Endothelial cell of umbilical vein (primary cell): ENCODE results near the gene PARVA. TPM values are rescaled to one million over a fixed set of nuclear protein-coding genes. Genes with fewer than 3 reads are reported as not detected.
A peak's percentile ranks its signal among the peaks of the same experiment; 100 is the strongest.

ENCODE experiments used
- BruUV-seq: library from RNA; stranded (reverse); fragments of 400-500 nt; replicated peaks from 2 replicates; lab custom pipeline; 2021; lab: Mats Ljungman, UMichigan
- CTCF ChIA-PET: fragments of 300-600, 350-600 bp; sonication (Branson Sonifier 250); formaldehyde crosslinking; loops from one replicate; lab custom pipeline; 2021; ENCODE audit warnings: antibody characterized with exemption, inconsistent platforms; lab: Charles Lee
- POLR2A ChIA-PET: fragments of 300-600, 350-600 bp; sonication (Branson Sonifier 250); formaldehyde crosslinking; loops from one replicate; lab custom pipeline; 2021; ENCODE audit warnings: antibody characterized with exemption, inconsistent platforms; lab: Charles Lee
- DNase-seq: peaks from one replicate; pipeline ENCODE4 v3.0.0-alpha.2; 2011; ENCODE audit warnings: low read depth, low spot score
- FAIRE-seq: peaks from 2 replicates; lab custom pipeline; 2011; peaks lifted over from hg19 to GRCh38; lab: Jason Lieb, UNC
- H2AFZ ChIP-seq: 2 replicates; pipeline ENCODE4 v1.6.0; 2012; ENCODE audit warnings: low read depth, low read length, control low read depth, inconsistent platforms
- H3K27ac ChIP-seq: 2 replicates; pipeline ENCODE4 v1.5.1; 2011; ENCODE audit warnings: low read depth, mild to moderate bottlenecking, control low read depth, low read length, moderate library complexity; ENCODE audit not compliant: insufficient read depth
- H3K27me3 ChIP-seq, 2 experiments: 2 replicates each; pipeline versions ENCODE4 v1.6.0 to v1.6.1; 2011; ENCODE audit warnings: low read length in 2 of 2, mixed read lengths in 1 of 2; ENCODE audit not compliant: control insufficient read depth in 2 of 2, insufficient read depth in 2 of 2
- H3K36me3 ChIP-seq, 2 experiments: 2 replicates in 1 of 2; 3 replicates in 1 of 2; pipeline ENCODE4 v1.5.1; 2011; ENCODE audit warnings: low read length in 2 of 2, mild to moderate bottlenecking in 1 of 2, moderate library complexity in 1 of 2; ENCODE audit not compliant: control insufficient read depth in 2 of 2, insufficient read depth in 2 of 2; ENCODE audit errors: extremely low read depth in 1 of 2
- H3K4me1 ChIP-seq: 3 replicates; pipeline ENCODE4 v1.5.1; 2011; ENCODE audit warnings: mild to moderate bottlenecking, low read length; ENCODE audit not compliant: control insufficient read depth, insufficient read depth; ENCODE audit errors: extremely low read depth
- H3K4me2 ChIP-seq: 2 replicates; pipeline ENCODE4 v1.6.1; 2011; ENCODE audit warnings: low read length, control low read depth, mixed read lengths; ENCODE audit not compliant: insufficient read depth
- H3K4me3 ChIP-seq, 3 experiments: fragments of 200-600 bp in 1 of 3; sonication (generic), shearing (Covaris generic) in 1 of 3; replicated peaks in 1 of 3; 2 replicates each; pipeline ENCODE4 v1.5.1; 2011 to 2016; ENCODE audit warnings: control low read depth in 3 of 3, low read length in 3 of 3, mild to moderate bottlenecking in 2 of 3, inconsistent platforms in 1 of 3, low read depth in 1 of 3, moderate library complexity in 1 of 3; ENCODE audit not compliant: insufficient read depth in 1 of 3
- H3K79me2 ChIP-seq: 2 replicates; pipeline ENCODE4 v1.6.0; 2012; ENCODE audit warnings: low read length, inconsistent platforms; ENCODE audit not compliant: control insufficient read depth, insufficient read depth
- H3K9ac ChIP-seq: replicated peaks from 2 replicates; pipeline ENCODE3; 2011; ENCODE audit warnings: low read length, control low read depth; ENCODE audit not compliant: insufficient read depth; ENCODE audit errors: extremely low read depth
- H3K9me1 ChIP-seq: replicated peaks from 3 replicates; pipeline ENCODE4 v1.6.0; 2011; ENCODE audit warnings: mild to moderate bottlenecking, low read length; ENCODE audit not compliant: control insufficient read depth, insufficient read depth; ENCODE audit errors: extremely low read depth
- H3K9me3 ChIP-seq: replicated peaks from 2 replicates; pipeline ENCODE4 v1.5.1; 2012; ENCODE audit warnings: low read length, inconsistent platforms; ENCODE audit not compliant: control insufficient read depth, insufficient read depth
- H4K20me1 ChIP-seq: replicated peaks from 2 replicates; pipeline ENCODE3; 2011; ENCODE audit warnings: mild to moderate bottlenecking, low read length; ENCODE audit not compliant: control insufficient read depth, insufficient read depth; ENCODE audit errors: extremely low read depth
- EZH2 ChIP-seq: IDR thresholded peaks from 2 replicates; pipeline ENCODE4 v1.6.1; 2012; ENCODE audit warnings: borderline replicate concordance, low read depth, mild to moderate bottlenecking, moderate library complexity, low read length, inconsistent platforms; ENCODE audit not compliant: severe bottlenecking
- FOS ChIP-seq: IDR thresholded peaks from 2 replicates; pipeline ENCODE4 v1.6.1; 2011; ENCODE audit warnings: mild to moderate bottlenecking, low read length, moderate library complexity, borderline replicate concordance; ENCODE audit not compliant: insufficient read depth
- GATA2 ChIP-seq: IDR thresholded peaks from 2 replicates; pipeline ENCODE4 v1.7.0; 2011; ENCODE audit warnings: low read depth, mild to moderate bottlenecking, moderate library complexity, mixed read lengths, low read length; ENCODE audit not compliant: insufficient read length, insufficient read depth
- JUN ChIP-seq: IDR thresholded peaks from 2 replicates; pipeline ENCODE4 v1.6.1; 2011; ENCODE audit warnings: borderline replicate concordance, low read depth; ENCODE audit not compliant: insufficient read length, insufficient read depth
- MYC ChIP-seq: IDR thresholded peaks from one replicate; pipeline ENCODE4 v1.6.1; 2011; ENCODE audit warnings: mild to moderate bottlenecking, low read depth, low read length
- POLR2A ChIP-seq: IDR thresholded peaks from 2 replicates; pipeline ENCODE4 v1.6.1; 2012; ENCODE audit warnings: low read depth, mild to moderate bottlenecking, control low read depth, low read length
- POLR2AphosphoS5 ChIP-seq: IDR thresholded peaks from 2 replicates; pipeline ENCODE4 v1.6.1; 2012; ENCODE audit warnings: low read depth, mild to moderate bottlenecking, control low read depth, low read length, moderate library complexity; ENCODE audit not compliant: insufficient read depth
- dilution Hi-C: fragments of 300-500 bp; cut with MboI; formaldehyde crosslinking; loops from one replicate; pipeline ENCODE4 v1.15.0; 2019; ENCODE audit warnings: low sequenced_read_pairs; ENCODE audit not compliant: extremely low pct_ligation_motif_present
- intact Hi-C: fragments of 100-400 bp; cut with micrococcal nuclease; formaldehyde crosslinking; loops from one replicate; pipeline ENCODE4 v1.10.0; 2022
- polyA plus RNA-seq, 4 experiments: library from polyadenylated mRNA; depleted of rRNA in 3 of 4; stranded (reverse) in 3 of 4; unstranded in 1 of 4; fragments of >200 nt; gene quantifications; 2 replicates each; pipeline versions ENCODE4 v1.2.1 to v1.2.3, GENCODE V29; 2011 to 2012; ENCODE audit warnings: missing spikeins in 1 of 4
- total RNA-seq: library from RNA; stranded (reverse); gene quantifications from 2 replicates; pipeline ENCODE4 v1.2.3, GENCODE V29; 2021
- TF ChIP-seq, protein P1 (sequence below), 2 donors: IDR thresholded peaks; 1 replicate in 1 of 2; 2 replicates in 1 of 2; pipeline ENCODE4 v1.5.1; 2011; ENCODE audit warnings: low read length in 2 of 2, mild to moderate bottlenecking in 2 of 2, moderate library complexity in 2 of 2, control low read depth in 1 of 2, inconsistent platforms in 1 of 2, low read depth in 1 of 2; ENCODE audit not compliant: insufficient read depth in 1 of 2; ENCODE audit errors: extremely low read depth in 1 of 2
- TF ChIP-seq, protein P2 (sequence below): IDR thresholded peaks from 2 replicates; pipeline ENCODE4 v1.6.1; 2011; ENCODE audit not compliant: insufficient read depth, insufficient read length

The PARVA gene
- total and polyA plus RNA-seq, 2 donors (not counting 3 experiments of a cell fraction or from before 2014, with no cell fraction given) = 40.6 to 104 TPM

DNA sequence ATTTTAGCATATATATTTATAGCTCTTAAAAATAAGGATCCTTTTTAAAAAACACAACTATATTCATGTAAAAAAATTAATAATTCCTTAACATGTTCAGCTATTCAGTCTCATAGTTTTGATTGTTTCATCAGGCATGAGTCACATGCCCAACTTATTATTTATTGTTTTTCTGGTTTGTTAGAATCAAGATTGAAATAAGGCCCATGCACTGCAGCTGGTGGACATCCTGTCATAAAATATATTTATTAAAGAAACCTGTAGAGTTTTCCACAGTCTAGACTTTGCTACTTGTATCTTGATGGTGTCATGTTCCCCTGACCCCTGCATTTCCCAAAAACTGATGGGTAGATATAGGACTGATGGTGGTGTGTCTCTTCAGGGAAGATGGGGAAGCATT, 77.4 kb downstream of the PARVA start:
- TF ChIP-seq, protein P1, sequence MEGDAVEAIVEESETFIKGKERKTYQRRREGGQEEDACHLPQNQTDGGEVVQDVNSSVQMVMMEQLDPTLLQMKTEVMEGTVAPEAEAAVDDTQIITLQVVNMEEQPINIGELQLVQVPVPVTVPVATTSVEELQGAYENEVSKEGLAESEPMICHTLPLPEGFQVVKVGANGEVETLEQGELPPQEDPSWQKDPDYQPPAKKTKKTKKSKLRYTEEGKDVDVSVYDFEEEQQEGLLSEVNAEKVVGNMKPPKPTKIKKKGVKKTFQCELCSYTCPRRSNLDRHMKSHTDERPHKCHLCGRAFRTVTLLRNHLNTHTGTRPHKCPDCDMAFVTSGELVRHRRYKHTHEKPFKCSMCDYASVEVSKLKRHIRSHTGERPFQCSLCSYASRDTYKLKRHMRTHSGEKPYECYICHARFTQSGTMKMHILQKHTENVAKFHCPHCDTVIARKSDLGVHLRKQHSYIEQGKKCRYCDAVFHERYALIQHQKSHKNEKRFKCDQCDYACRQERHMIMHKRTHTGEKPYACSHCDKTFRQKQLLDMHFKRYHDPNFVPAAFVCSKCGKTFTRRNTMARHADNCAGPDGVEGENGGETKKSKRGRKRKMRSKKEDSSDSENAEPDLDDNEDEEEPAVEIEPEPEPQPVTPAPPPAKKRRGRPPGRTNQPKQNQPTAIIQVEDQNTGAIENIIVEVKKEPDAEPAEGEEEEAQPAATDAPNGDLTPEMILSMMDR (IDR thresholded peaks at IDR 0.05; ENCODE audit: extremely low read depth in 1 of 2, insufficient read depth in 1 of 2, low read depth in 1 of 2, low read length in 2 of 2) = no peak
- peak; percentile 61 for TF ChIP-seq FOS
- H3K36me3 ChIP-seq = no peaks in the 10 kb centered on the region
- H3K9me3 ChIP-seq = no peaks in the 10 kb centered on the region
- no peak overlapping the region for H3K4me3 ChIP-seq
- BruUV-seq = no TSS peak
- peak overlapping the region; percentile 26 for H3K4me2 ChIP-seq
- no peak overlapping the region for H2AFZ ChIP-seq
- H3K27ac ChIP-seq = no peak overlapping the region
- no peaks in the 10 kb centered on the region for H4K20me1 ChIP-seq
- dilution Hi-C loops = no loop called here
- peaks cover 36% of the 10 kb centered on the region for H3K79me2 ChIP-seq
- no peaks in the 10 kb centered on the region for H3K9me1 ChIP-seq
- DNase-seq (peak; percentile 78), FAIRE-seq (no peak)
- POLR2A ChIA-PET = no interaction called here
- no peak overlapping the region for H3K9ac ChIP-seq
- intact Hi-C loops = no loop called here
- CTCF ChIA-PET = interaction anchor here (0.8 to 1.9 kb wide), 6 partner anchors 9 to 124 kb away, joined by 3 to 7 read pairs (median 4); no protein-coding TSS in a partner anchor
- H3K4me1 ChIP-seq = peaks cover 18% of the 10 kb centered on the region
- no peaks in the 10 kb centered on the region for H3K27me3 ChIP-seq

DNA sequence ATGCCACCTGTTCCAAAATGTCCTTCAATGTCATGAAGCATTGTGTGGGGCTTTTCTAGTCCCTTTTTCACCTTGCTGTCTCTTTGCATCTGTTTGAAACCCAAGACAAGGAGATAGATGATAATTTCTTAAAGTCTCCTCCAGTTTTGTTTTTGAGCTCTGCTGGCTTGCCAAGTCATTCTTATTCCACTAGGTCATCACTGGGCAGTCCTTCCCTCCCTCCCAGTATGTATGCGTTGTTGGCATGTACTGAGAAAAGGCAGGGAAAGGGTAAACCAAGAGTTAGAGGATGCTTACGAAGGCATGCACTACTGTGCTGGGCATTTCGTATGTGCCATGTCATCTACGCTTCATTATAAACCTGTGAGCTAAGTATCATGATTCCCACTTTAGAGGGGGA, 78.6 kb downstream of the PARVA start:
- H3K27me3 ChIP-seq = no peaks in the 10 kb centered on the region
- DNase-seq (no peak), FAIRE-seq (no peak)
- no peaks in the 10 kb centered on the region for H3K36me3 ChIP-seq
- no peak overlapping the region for H3K4me2 ChIP-seq
- BruUV-seq = no TSS peak
- H3K9me1 ChIP-seq = no peaks in the 10 kb centered on the region
- H3K4me1 ChIP-seq = peaks cover 18% of the 10 kb centered on the region
- POLR2A ChIA-PET = no interaction called here
- no peak overlapping the region for H3K4me3 ChIP-seq
- H2AFZ ChIP-seq = no peak overlapping the region
- CTCF ChIA-PET = interaction anchor here (1.0 kb wide), 1 partner anchor 125 kb away, joined by 3 read pairs; no protein-coding TSS in a partner anchor
- TF ChIP-seq, protein P1 (IDR thresholded peaks at IDR 0.05; ENCODE audit: extremely low read depth in 1 of 2, insufficient read depth in 1 of 2, low read depth in 1 of 2, low read length in 2 of 2) = no peak
- TF ChIP-seq POLR2A (no peak), FOS (no peak), JUN (no peak), EZH2 (no peak), POLR2AphosphoS5 (no peak), MYC (no peak), GATA2 (no peak)
- TF ChIP-seq, protein P2, sequence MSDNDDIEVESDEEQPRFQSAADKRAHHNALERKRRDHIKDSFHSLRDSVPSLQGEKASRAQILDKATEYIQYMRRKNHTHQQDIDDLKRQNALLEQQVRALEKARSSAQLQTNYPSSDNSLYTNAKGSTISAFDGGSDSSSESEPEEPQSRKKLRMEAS = no peak
- no peak overlapping the region for H3K27ac ChIP-seq
- H3K79me2 ChIP-seq = peaks cover 39% of the 10 kb centered on the region
- intact Hi-C loops (no loop called here), dilution Hi-C loops (no loop called here)
- no peaks in the 10 kb centered on the region for H3K9me3 ChIP-seq
- no peak overlapping the region for H3K9ac ChIP-seq
- H4K20me1 ChIP-seq = no peaks in the 10 kb centered on the region
